Measurements from ENCODE around the gene USP43. TPM values are rescaled to one million over a fixed set of nuclear protein-coding genes. Genes with fewer than 3 reads are reported as not detected.

Gene USP43
- total RNA-seq, 1 experiment from 2014 or later = not detected

Other genes with a start within 250 kb of the USP43 start
- 45.2 and 54.8 TPM in 2 replicates for gene STX8, start 69.7 kb upstream of the USP43 start, total RNA-seq (2014; rRNA removed)
- not detected in 2 replicates for gene CFAP52, start 68.9 kb upstream of the USP43 start, total RNA-seq (2014; rRNA removed)
- gene DHRS7C, start 146.1 kb downstream of the USP43 start, total RNA-seq (2014; rRNA removed) = not detected in 2 replicates
- gene GSG1L2, start 176.6 kb downstream of the USP43 start, total RNA-seq (2014; rRNA removed) = not detected in 2 replicates
- not detected in 2 replicates for gene GLP2R, start 180.4 kb downstream of the USP43 start, total RNA-seq (2014; rRNA removed)

Measured in LHCN-M2 (cell line).